Measurements from ENCODE around the gene CD48.

The CD48 gene

DNA sequence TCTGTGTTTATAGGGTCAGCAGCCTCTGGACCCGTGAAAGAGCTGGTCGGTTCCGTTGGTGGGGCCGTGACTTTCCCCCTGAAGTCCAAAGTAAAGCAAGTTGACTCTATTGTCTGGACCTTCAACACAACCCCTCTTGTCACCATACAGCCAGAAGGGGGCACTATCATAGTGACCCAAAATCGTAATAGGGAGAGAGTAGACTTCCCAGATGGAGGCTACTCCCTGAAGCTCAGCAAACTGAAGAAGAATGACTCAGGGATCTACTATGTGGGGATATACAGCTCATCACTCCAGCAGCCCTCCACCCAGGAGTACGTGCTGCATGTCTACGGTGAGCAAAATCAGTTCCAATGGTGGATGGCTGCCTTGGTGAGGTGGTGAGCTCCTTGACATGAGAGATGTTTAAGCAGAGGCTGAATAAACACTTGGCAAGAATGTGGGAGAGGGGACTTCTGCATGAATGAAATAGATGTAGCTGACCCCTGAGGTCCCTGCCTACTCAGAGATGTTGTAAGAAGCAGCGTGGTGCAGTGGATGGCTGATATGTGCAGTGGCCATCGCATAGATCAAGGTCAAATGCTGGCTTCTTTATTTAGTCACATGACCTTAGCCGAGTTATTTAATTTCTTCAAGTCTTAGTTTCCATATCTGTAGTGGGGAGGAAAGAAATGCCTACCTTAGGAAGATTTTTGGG is 36.7 kb upstream of the CD48 start:
- Histone ChIP-seq H3K36me3 (replicated peaks; ENCODE audit: low read depth, low read length) (peaks cover 51% of the 10 kb centered on the region), H3K79me2 (ENCODE audit: low read length) (peaks cover 27% of the 10 kb centered on the region), H3K27ac (ENCODE audit: low read length) (no peak overlapping the region), H4K20me1 (ENCODE audit: insufficient read depth, low read length) (peaks cover 13% of the 10 kb centered on the region; the same call in 1 of the 2 replicates), H3K4me2 (ENCODE audit: low read length) (no peak overlapping the region), H3K9me3 (ENCODE audit: insufficient read depth, low read length) (no peaks in the 10 kb centered on the region), H3K27me3 (ENCODE audit: low read depth, low read length) (no peaks in the 10 kb centered on the region), H3K4me1 (ENCODE audit: low read length) (peaks cover 43% of the 10 kb centered on the region), H3K9ac (ENCODE audit: low read length) (no peak overlapping the region), H2AFZ (ENCODE audit: low read depth, low read length) (no peak overlapping the region), H3K4me3 (ENCODE audit: low read length) (no peak overlapping the region)
- TF ChIP-seq, protein P1, sequence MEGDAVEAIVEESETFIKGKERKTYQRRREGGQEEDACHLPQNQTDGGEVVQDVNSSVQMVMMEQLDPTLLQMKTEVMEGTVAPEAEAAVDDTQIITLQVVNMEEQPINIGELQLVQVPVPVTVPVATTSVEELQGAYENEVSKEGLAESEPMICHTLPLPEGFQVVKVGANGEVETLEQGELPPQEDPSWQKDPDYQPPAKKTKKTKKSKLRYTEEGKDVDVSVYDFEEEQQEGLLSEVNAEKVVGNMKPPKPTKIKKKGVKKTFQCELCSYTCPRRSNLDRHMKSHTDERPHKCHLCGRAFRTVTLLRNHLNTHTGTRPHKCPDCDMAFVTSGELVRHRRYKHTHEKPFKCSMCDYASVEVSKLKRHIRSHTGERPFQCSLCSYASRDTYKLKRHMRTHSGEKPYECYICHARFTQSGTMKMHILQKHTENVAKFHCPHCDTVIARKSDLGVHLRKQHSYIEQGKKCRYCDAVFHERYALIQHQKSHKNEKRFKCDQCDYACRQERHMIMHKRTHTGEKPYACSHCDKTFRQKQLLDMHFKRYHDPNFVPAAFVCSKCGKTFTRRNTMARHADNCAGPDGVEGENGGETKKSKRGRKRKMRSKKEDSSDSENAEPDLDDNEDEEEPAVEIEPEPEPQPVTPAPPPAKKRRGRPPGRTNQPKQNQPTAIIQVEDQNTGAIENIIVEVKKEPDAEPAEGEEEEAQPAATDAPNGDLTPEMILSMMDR (IDR thresholded peaks at IDR 0.05; ENCODE audit: low read depth, low read length) = peak; percentile 69
- TF ChIP-seq EZH2phosphoT487 (IDR thresholded peaks at IDR 0.05; ENCODE audit: low read depth) = no peak

- Histone ChIP-seq H4K20me1 (ENCODE audit: insufficient read depth, low read length) (peaks cover 16% of the 10 kb centered on the region; the same call in 1 of the 2 replicates), H3K27ac (ENCODE audit: low read length) (no peak overlapping the region), H3K36me3 (replicated peaks; ENCODE audit: low read depth, low read length) (peaks cover 51% of the 10 kb centered on the region), H3K27me3 (ENCODE audit: low read depth, low read length) (no peaks in the 10 kb centered on the region), H3K4me1 (ENCODE audit: low read length) (peaks cover 49% of the 10 kb centered on the region), H3K4me3 (ENCODE audit: low read length) (no peak overlapping the region), H3K4me2 (ENCODE audit: low read length) (no peak overlapping the region), H3K9me3 (ENCODE audit: insufficient read depth, low read length) (no peaks in the 10 kb centered on the region), H3K9ac (ENCODE audit: low read length) (no peak overlapping the region), H2AFZ (ENCODE audit: low read depth, low read length) (no peak overlapping the region), H3K79me2 (ENCODE audit: low read length) (peaks cover 33% of the 10 kb centered on the region)
- no peak for TF ChIP-seq EZH2phosphoT487 (IDR thresholded peaks at IDR 0.05; ENCODE audit: low read depth)
- TF ChIP-seq, protein P1 (IDR thresholded peaks at IDR 0.05; ENCODE audit: low read depth, low read length) = no peak
These were observed 36.1 kb upstream of the CD48 start for GRCh38 chr1:160747717-160748116.

DNA sequence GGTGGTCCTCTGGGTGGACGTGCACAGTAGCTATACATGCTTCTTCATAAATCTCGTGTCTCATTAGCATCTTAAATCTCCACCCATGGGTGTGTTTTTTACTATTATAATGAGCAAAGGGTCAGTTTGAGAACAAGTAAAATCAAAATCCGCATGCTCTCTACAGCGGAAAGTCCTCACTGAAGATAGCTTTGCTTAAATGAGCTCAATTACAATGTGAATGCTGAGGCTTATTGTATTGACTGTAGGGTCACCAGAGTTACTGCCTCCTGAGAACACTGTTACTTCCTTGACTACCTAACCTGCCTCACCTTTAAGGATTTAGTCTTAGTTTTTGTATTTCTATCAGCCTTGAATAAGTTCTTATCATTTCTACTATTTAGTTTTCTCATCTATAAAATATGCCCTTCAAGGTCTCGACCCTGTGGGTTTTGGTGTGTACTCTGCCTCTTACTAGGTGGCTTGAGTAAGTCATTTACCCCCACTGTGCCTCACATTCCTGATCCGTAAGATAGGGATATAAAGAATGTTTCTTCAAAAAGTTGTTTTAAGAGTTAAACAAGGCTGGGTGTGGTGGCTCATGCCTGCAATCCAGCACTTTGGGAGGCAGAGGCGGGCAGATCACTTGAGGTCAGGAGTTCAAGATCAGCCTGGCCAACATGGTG is 35.3 kb upstream of the CD48 start:
- no peak overlapping the region for H3K9ac ChIP-seq (ENCODE audit: low read length)
- TF ChIP-seq EZH2phosphoT487 (IDR thresholded peaks at IDR 0.05; ENCODE audit: low read depth) = no peak
- TF ChIP-seq, protein P1 (IDR thresholded peaks at IDR 0.05; ENCODE audit: low read depth, low read length) = no peak
- no peak overlapping the region for H3K4me2 ChIP-seq (ENCODE audit: low read length)
- no peak overlapping the region for H2AFZ ChIP-seq (ENCODE audit: low read depth, low read length)
- H3K4me1 ChIP-seq (ENCODE audit: low read length) = peaks cover 56% of the 10 kb centered on the region
- H3K36me3 ChIP-seq (replicated peaks; ENCODE audit: low read depth, low read length) = peaks cover 52% of the 10 kb centered on the region
- no peak overlapping the region for H3K27ac ChIP-seq (ENCODE audit: low read length)
- no peaks in the 10 kb centered on the region for H3K27me3 ChIP-seq (ENCODE audit: low read depth, low read length)
- peaks cover 40% of the 10 kb centered on the region for H3K79me2 ChIP-seq (ENCODE audit: low read length)
- H3K4me3 ChIP-seq (ENCODE audit: low read length) = no peak overlapping the region
- peaks cover 16% of the 10 kb centered on the region; the same call in 1 of the 2 replicates for H4K20me1 ChIP-seq (ENCODE audit: insufficient read depth, low read length)
- no peaks in the 10 kb centered on the region for H3K9me3 ChIP-seq (ENCODE audit: insufficient read depth, low read length)

DNA sequence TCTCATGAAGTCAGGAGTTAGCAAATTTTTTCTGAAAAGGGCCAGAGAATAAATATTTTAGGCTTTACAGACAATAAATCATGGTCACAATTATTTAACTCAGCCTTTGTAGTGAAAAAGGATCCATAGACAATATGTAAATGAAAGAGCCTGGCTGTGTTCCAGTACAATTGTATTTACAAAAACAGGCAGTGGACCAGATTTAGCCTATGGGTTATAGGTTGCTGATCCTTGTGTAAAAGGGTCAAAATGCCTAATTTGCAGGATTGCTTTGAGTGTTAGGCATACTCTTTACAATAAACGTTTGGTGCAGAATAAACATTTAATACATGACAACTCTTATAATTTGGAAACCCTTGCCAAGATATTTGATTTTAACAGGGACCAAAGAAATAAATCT is 33.9 kb upstream of the CD48 start:
- Histone ChIP-seq H3K79me2 (ENCODE audit: low read length) (peaks cover 54% of the 10 kb centered on the region), H3K27me3 (ENCODE audit: low read depth, low read length) (no peaks in the 10 kb centered on the region), H3K36me3 (replicated peaks; ENCODE audit: low read depth, low read length) (peaks cover 54% of the 10 kb centered on the region), H3K4me2 (ENCODE audit: low read length) (no peak overlapping the region), H2AFZ (ENCODE audit: low read depth, low read length) (no peak overlapping the region), H3K27ac (ENCODE audit: low read length) (no peak overlapping the region), H3K9ac (ENCODE audit: low read length) (no peak overlapping the region), H3K4me3 (ENCODE audit: low read length) (no peak overlapping the region), H3K4me1 (ENCODE audit: low read length) (peaks cover 60% of the 10 kb centered on the region), H4K20me1 (ENCODE audit: insufficient read depth, low read length) (peaks cover 16% of the 10 kb centered on the region; the same call in 1 of the 2 replicates), H3K9me3 (ENCODE audit: insufficient read depth, low read length) (no peaks in the 10 kb centered on the region)
- TF ChIP-seq, protein P1 (IDR thresholded peaks at IDR 0.05; ENCODE audit: low read depth, low read length) = no peak
- TF ChIP-seq EZH2phosphoT487 (IDR thresholded peaks at IDR 0.05; ENCODE audit: low read depth) = no peak

Measured in OCI-LY3 (cell line).